HG03575 (cell line): ENCODE measurements around the gene CDC42.

Source experiments
- ATAC-seq: cut with Tn5 transposase; IDR thresholded peaks from one replicate; pipeline ENCODE4 v1.9.1; 2021; ENCODE audit not compliant: unreplicated experiment, insufficient number of reproducible peaks, low FRiP score; ENCODE audit errors: extremely low read depth

Gene CDC42

DNA sequence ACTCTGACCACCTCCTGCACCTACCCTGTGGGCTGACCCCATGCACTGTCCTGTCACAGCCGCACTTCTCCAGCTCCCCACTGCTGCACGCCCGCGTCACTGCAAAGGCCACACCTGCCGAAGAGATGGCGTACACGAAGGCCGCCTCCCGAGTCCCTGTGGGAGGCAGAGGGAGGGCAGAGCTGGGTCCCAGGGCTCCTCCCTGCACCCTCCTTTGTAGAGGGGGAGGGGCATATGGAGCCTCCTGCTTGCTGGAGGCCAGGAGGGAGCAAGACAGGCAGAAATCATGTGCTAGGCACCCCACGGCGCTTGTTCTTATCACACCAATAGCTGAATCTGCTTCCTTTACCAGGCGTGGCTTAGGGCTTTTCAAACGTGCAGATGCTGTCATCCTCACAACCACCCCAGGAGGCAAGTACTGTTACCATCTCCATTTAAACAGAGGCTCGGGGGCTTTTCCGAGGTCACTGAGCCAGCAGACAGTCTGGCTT lies 69.0 kb downstream of the CDC42 start:
- no peak for ATAC-seq

DNA sequence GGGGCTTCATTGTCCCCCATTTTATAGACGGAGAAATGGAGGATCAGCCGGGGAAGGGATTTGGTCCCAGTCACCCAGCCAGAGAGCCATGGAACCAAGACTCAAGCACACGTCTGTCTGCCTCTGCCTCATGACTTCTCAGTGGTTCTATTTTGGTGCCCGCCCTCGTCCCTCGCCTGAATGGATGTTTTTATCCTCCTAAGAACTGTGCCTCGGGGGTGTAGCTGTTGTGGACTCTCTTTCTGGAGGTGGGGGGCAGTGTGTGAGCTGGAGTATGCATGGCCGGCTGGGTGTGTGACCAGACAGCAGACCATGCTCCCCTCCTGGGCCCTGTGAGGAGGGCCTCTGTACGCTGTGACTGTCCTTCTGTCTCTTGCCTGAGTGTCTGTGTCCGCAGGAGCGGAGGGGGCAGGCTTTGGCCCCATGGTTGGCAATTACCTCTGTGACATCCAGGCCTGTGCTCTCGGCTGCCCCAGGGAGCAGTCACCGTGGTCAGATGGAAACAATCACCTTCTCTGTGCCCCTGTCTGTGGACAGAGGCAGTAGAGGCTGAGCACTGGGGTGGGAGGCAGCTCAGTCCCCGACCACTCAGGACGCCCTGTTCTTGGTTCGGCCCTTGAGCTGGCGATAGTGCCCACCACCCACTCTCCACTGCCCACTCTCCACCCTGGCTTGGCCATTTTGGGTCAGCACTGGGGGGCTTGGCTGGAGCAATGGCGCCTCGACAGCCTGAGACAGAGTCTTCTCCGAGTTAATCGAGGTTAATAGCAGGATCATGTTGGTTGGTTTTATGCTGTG lies 70.0 kb downstream of the CDC42 start:
- no peak for ATAC-seq

DNA sequence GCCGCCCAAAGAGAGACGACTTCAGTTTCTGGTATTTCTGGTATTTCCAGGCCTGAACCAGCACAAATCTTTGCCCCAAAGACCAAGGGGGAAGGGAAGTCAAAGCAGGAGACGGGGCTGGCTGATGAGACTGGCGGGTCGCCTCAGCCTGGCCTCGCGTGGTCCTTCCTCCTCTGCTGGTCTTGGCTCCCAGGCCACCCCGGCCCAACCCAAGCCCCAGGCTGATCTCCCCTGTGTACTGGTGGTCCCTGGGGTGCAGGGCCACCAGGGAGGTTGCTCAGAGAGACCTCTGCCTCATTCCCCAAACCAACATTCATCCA lies 70.5 kb downstream of the CDC42 start:
- no peak for ATAC-seq

DNA sequence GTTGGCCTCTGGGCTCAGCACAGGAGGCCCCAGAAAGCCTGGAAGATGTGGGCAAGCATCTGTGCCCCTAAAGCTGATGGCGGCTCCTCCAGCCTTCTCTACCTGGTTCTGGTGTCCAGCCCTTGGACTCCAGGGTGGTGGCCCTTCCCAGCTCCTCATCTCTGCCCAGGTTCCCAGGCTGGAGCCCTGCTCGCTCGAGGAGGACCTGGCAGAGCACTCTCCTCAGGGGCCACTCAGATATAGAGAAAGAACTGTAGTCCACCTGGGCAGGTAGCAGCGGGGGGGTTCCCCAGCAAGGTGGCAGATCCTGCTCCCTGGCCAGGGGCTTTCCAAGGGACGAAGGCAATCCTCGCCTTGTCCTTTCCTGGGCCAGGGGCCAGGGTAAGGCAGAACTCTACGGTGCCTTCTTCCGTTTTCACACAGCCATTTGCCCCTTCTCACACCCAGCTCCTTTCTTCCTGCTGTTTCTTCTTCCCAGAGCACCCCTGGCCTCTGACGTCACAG lies 71.4 kb downstream of the CDC42 start:
- no peak for ATAC-seq

DNA sequence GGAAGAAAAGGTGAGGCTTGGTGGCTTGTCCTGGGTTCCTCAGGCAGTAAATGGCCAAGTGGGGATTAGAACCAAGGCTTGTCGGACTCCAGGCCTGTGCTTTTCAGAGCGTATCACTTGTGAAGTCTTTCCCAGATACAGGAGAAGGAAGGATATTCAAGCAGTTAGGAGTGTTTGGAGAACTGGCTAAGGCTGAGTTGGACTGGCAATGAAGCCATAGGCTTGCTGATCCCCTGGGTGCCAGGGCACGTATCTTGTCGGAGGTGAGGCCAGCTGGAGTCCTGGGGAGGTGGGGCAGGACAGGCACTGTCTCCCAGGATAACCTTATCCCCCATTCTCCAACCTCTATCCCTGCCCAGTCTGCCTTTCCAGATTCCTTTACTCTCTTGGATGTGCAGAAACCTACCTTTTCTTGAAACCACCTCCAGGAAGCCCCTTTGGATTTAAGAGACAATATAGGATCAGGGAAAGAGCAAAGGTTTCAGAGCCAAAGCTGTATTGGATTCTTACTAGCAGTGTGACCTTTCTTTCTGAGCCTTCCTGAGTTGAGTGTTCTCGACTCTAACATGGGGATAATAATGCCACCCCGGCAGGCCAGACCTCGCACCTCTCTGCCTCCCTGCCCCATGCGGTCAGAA lies 72.2 kb downstream of the CDC42 start:
- ATAC-seq, result no peak

DNA sequence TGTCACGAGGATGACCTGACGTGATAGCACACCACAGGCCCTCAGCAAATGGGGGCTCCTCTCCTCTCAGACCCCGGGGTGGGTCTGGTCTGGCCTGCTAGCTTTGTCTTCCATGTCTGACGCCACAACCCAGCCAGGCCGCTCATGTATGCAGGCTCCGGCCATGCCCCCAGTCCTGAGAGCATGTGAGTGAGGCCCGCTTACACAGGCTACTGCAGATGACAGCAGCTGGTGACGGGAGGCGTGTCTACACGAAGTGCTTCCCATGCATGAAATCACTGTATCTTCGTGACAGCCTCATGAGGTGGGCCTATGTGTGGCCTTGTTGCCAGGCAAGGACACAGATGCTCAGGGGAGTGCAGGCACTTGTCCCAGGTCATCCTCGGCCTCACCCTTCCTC lies 74.0 kb downstream of the CDC42 start:
- no peak for ATAC-seq

DNA sequence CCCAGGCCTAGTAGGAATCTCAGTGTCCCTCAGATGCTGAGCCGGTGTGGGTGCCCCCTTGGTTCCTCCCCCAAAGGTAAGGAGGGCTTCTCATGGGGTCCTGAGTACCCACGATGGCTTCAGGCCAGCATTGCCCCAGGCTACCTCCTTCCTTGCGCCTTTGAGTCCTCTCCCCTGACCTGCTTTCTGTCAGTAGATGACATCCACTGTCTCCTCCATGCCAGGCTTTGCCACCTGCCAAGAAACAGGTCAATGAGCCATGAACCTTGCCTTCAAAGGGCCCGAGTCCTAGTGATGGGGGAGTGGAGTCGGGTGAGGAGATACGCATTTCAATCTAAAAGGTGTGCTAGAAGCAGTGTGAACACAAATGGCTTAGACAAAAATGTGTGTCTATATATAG lies 74.7 kb downstream of the CDC42 start:
- no peak for ATAC-seq

DNA sequence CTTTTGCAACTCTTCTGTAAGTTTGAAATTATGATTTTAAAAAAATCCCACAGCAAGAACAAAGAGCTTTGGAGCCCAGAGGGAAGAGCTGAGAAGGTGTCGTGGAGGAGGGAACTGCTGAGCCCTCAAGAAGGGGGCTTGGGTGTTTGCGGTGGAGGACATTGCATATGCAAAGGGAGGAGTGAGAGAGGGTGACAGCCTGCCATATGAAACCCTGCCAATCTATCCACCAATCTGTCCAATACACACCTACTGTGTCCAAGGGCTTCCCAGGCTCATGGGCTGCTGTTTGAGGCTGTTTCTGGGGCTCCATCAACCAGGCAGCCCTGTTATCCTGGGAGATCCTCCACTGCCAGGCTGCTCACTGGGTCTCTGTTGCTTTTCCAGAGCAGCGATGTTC lies 75.2 kb downstream of the CDC42 start:
- no peak for ATAC-seq

DNA sequence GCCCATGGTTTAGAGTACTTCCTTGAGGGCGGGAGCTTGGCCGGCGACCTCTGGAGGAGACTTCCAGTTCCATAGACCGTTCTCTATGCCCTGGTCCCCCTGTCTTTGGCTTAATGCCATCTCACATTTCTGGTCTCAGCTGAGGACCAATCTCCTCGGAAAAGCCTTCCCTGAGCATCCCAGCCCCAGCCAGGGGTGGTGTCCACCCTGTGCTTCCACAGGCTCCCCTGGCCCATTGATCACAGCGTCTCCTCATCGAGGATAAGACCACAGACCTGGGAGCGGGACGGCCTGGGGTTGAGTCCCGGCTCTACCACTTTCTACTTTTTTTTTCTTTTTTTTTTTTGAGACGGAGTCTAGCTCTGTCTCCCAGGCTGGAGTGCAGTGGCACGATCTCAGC lies 75.9 kb downstream of the CDC42 start:
- ATAC-seq, result no peak

DNA sequence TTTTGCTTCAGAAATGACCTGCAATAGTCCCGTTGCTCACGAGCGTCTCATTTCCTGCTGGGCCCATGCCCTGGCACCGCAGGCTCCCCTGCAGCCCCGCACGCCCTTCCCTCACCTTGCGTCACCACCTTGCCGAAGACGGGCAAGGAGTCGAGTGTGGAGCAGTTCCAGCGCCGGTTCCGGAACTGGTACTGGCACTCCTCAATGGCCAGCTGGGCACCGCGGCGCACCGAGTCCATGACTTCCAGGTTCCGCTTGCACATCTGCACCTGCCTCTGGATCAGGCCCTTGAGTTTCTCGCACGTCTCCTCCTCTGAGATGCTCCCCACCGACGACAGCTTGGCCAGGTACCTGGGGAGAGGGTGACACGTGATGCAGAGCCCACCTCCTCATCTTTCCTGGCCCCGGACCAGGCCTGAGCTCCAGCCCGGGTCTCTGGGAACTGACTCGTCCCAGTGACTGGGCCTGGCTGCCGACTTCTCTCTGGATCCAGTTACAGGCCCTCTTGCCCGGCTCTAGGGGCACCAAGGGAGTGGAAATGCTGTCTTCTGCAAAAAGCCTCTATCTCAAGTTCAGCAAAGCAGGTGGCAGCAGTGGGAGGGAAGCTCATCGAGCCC lies 77.1 kb downstream of the CDC42 start:
- ATAC-seq, result no peak

DNA sequence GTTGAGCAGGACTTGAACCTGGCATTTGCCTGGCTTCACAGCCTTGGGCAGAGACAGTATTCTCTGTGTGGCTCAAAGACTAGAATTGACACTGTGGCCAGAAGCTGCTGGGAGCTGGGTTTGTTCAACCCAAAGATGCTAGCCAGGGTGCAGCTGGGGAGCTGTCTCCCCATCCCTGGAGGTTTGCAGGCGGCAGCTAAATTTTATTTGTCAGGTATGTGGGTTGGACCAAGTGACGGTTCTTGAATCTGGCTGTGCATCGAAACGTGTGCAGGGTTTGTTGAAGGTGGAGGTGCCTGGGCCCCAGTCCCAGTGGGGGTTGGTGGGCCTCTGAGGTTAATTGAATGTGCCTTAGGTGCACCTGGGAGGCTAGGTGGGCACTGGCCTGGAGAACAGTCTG lies 78.6 kb downstream of the CDC42 start:
- ATAC-seq, result no peak

DNA sequence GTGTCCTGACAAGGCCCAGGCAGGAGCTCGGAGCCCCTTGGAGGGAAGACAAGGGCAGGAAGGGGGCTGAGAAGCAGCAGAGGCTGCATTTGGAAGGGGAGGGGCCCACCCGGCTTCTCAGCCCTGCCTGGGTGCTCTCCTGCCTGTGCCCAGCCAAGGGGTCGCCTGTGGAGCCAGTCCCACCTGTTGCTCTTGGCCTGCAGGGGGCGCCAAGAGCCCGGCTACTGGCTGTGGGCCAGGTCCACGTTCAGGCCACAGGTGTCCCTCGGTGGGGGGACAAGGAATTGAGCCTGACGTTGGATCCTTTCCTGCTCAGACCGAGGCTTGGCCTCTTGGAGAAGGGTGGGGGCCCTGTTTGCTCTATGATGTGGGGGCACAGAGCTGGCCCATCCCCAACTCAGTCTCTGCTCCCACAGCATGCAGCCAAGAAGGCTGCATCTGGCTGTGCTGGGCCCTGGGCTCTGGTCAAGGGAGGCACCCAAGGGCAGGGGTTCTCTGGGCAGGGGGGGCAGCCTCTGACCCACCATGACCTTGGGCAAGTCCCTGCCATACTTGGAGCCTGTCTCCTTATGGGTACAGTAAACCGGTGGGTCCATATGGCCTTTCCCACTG lies 79.5 kb downstream of the CDC42 start:
- no peak for ATAC-seq

DNA sequence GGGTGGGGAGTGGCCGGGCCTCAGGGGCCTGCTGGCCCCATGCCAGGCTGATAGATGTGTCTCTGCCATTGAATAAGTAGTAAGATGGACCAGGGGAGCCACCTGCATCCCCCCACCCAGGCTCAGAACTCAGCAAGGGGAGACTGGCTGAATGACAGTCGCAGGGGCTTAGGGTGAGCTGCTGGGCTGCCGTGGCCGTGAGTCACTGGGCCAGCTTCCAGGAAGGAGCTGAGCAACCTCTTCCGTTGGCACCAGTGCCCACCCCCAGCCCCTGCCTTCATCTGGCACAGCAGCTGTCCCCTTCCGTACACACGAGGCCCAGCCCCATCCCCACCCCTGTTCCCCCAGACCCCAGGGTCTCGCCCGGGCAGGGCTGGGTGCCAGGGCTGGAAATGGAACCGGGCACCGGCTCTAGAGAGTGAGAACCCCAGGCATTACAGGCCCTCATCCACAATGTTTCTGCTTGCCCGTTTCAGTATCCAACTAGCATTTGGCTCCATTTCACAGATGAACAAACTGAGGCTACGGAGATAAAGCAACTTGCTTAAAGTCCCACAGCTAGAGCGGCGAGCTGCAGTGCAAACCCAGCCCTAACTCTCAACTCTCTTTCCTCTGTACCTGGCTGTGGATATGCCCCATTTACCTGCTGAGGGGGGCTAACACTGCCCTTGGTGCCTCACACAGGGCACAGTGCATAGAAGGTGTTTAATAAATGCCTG lies 80.2 kb downstream of the CDC42 start:
- no peak for ATAC-seq

DNA sequence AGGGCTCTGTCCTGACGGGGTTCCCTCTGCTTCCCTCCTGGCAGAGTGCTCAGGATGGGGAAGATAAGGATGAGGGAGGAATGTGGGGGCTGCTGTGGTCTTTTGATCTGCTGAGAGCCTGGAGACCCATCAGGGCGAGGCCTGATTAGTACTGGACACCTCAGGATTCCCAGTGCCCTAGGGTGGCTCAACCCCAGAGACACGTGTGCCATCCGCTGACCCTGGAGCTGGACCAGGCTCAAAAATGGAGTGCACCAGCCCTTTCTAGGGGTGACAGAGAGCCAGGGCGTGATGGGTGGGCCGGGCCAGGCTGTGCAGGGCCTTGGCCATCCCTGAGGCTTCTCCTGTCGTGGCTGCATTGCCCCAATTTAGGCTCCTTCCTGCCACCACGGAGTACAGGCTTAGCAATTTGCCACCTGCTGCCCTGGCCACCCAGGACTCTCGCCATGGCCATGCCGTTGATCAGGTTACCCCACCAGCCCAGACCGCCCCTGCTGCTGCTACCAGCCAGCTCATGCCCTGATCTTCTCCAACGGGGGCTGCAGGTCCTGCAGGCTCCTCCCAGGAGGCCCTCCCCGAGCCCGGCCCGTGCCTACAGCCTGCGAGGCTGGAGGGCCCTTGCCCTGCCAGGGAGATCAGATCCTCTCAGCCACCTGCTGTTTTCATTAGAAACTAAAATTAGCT lies 80.9 kb downstream of the CDC42 start:
- no peak for ATAC-seq

DNA sequence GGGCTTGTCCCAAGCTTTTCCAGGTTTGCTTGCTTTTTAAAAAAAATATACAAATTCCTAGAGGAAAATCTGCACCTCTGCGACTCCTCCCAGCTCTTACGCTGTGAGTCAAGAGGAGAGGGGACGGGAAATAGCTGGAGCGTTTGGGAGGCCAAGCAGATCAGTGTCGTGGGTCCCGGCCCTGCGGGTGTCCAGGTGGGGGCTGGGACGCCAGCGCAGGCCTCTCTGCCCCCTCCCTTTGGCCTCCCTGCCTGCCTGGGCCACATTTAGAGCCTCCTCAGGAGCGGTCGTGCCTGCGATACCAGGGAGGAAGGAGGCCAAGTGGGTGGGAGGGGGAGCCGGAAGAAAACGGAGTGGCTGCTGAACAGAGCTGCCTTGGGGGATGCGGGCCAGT lies 81.4 kb downstream of the CDC42 start:
- ATAC-seq, result no peak

DNA sequence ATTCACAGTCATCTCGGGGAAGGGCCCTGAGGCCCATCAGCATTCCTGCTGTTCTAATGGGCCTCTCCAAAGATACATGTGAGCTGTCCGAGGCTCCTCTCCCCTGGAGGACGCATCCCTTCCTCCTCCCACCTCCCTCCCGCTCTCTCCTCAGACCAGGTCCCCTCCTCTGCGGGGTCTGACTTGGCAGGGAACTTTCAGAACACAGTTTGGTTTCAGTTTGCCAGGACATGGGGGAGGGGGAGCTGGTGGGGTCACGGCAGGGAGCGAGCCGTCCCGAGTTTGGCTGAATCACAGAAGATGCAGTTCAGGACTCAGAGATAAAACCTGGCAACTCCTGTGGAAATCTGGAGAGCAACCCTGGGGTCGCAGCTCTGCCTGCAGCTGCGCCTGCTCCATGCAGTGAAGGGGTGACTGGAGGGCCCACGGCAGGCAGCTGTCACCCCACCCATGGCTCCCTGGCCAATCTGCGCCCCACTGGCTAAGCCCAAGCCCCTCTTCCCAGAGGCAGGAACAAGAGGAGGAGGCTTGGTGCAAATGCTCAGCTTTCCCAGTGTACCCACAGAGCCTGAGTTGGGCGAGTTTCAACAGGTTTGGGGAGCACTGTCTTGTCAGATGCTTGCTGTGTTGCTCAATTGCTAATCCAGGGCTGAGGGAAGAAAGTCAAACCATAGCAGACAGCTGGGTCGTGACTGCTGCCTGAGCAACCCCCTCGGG lies 84.7 kb downstream of the CDC42 start:
- no peak for ATAC-seq

DNA sequence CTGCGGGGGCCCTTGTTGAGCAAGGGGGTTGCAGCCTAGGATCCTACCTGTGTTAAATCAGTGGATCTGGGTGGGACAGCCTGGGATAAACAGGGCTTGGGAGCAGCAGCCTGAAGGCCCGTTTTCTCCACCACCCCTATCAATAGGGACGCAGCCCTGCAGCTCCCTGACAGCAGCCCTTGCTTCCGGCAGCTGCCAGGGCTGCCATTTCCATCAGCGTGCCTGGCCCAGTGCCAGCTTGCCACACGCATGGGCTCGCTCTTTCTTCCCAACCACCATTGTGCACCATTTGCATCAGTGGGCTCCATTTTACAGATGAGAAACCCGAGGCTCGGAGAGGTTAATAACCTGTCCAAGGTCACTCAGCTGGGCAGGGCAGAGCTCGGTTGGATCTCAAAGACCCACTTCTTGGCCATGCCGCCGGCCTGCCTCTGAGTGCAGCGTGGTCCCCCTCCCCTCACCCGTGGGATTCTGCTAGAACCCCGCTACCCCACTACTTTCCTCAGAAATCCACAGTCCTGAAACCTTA lies 86.6 kb downstream of the CDC42 start:
- ATAC-seq, result no peak

DNA sequence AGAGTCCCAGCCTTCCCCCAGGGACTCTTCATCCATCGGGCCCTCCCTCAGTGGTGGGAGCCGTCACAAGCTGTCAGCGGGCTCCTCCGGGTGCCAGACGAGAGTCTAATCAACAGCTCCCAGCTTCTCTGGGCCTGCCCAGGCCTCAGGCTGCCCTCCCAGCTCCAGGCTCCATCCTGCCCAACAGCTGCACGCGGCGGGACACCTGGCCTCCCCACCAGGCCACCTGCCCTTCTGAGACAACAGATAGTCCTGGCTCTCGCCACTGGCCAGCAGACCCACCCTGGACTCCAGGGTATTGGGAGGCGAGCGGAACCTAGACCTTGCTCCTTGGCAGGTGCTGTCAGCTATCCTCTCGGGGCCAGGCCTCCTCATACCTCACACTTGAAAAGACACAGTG lies 87.3 kb downstream of the CDC42 start:
- ATAC-seq, result no peak
